SU-DHL-6 (cell line): ENCODE data around the gene REEP3.

Experiments
- H2AFZ ChIP-seq: fragments of 200-600 bp; sonication (generic); 2 replicates; pipeline ENCODE4 v1.6.1; 2014; ENCODE audit warnings: low read depth, mild to moderate bottlenecking, moderate library complexity, mixed read lengths, antibody characterized with exemption, low read length; ENCODE audit not compliant: severe bottlenecking
- H3F3A ChIP-seq: fragments of 200-600 bp; shearing (Covaris generic); 2 replicates; pipeline ENCODE4 v1.6.0; 2016; ENCODE audit warnings: antibody characterized with exemption, mild to moderate bottlenecking; ENCODE audit not compliant: insufficient read depth
- H3K27ac ChIP-seq: fragments of 200-600 bp; sonication (generic); 2 replicates; pipeline ENCODE4 v1.5.1; 2016; ENCODE audit warnings: low read depth, mild to moderate bottlenecking, low read length, moderate library complexity, mixed read lengths
- H3K27me3 ChIP-seq: fragments of 200-600 bp; sonication (generic), shearing (Covaris generic); 2 replicates; pipeline ENCODE4 v1.6.0; 2014; ENCODE audit warnings: mild to moderate bottlenecking, low read length
- H3K36me3 ChIP-seq: fragments of 200-600 bp; sonication (generic); 2 replicates; pipeline ENCODE4 v1.6.1; 2014; ENCODE audit warnings: mild to moderate bottlenecking, low read length, mixed read lengths
- H3K4me2 ChIP-seq: fragments of 300-600, 200-600 bp; shearing (Covaris generic), sonication (generic); 2 replicates; pipeline ENCODE4 v1.6.0; 2014; ENCODE audit warnings: low read length, low read depth, mild to moderate bottlenecking; ENCODE audit not compliant: poor library complexity, severe bottlenecking
- H3K4me3 ChIP-seq: fragments of 200-600 bp; sonication (generic); 2 replicates; pipeline ENCODE4 v1.5.1; 2014; ENCODE audit warnings: antibody characterized with exemption, low read length, mild to moderate bottlenecking, mixed read lengths; ENCODE audit not compliant: insufficient read depth, poor library complexity, severe bottlenecking
- H3K79me2 ChIP-seq: fragments of 200-600 bp; sonication (generic); 2 replicates; pipeline ENCODE4 v1.6.1; 2014; ENCODE audit warnings: mild to moderate bottlenecking, low read length, moderate library complexity; ENCODE audit not compliant: insufficient read depth
- H3K9ac ChIP-seq: fragments of 200-600 bp; sonication (generic); 2 replicates; pipeline ENCODE4 v1.7.0; 2014; ENCODE audit warnings: mild to moderate bottlenecking, low read length
- H3K9me2 ChIP-seq: fragments of 200-600 bp; sonication (generic); replicated peaks from 2 replicates; pipeline ENCODE4 v1.6.1; 2014; ENCODE audit warnings: low read length; ENCODE audit not compliant: insufficient read depth
- H3K9me3 ChIP-seq: fragments of 200-600 bp; sonication (generic); 2 replicates; pipeline ENCODE4 v1.6.1; 2014; ENCODE audit warnings: low read length, mixed read lengths; ENCODE audit not compliant: insufficient read depth
- H4K20me1 ChIP-seq: fragments of 200-600 bp; sonication (generic); 2 replicates; pipeline ENCODE4 v1.6.1; 2014; ENCODE audit warnings: low read depth, mild to moderate bottlenecking, antibody characterized with exemption, low read length, moderate library complexity, mixed read lengths
- CTCF ChIP-seq: fragments of 200-600 bp; sonication (generic); IDR thresholded peaks from one replicate; pipeline ENCODE4 v1.5.1; 2017; ENCODE audit warnings: antibody characterized with exemption, mild to moderate bottlenecking, low read length, moderate library complexity; ENCODE audit not compliant: insufficient read depth, poor library complexity, severe bottlenecking
- EZH2phosphoT487 ChIP-seq: fragments of 200-600 bp; sonication (generic), shearing (Covaris generic); conservative IDR thresholded peaks from 2 replicates; pipeline ENCODE4 v1.6.1; 2018; ENCODE audit warnings: mild to moderate bottlenecking, antibody characterized with exemption, low read length, moderate library complexity, mixed read lengths

Gene REEP3

GRCh38 chr10:63605197-63605967 is 84.2 kb downstream of the REEP3 start:
- H3K9me2 ChIP-seq, result no peaks in the 10 kb centered on the region

GRCh38 chr10:63608511-63608910 is 87.3 kb downstream of the REEP3 start:
- TF ChIP-seq CTCF, result no peak
- TF ChIP-seq EZH2phosphoT487, result no peak
- Histone ChIP-seq H3K9me2 (no peaks in the 10 kb centered on the region), H3K27ac (peak overlapping the region; percentile 32; the same call in 1 of the 2 replicates), H3K9ac (no peak overlapping the region), H4K20me1 (no peaks in the 10 kb centered on the region), H3K27me3 (no peaks in the 10 kb centered on the region), H3K36me3 (no peaks in the 10 kb centered on the region), H3F3A (no peaks in the 10 kb centered on the region; the same call in 1 of the 2 replicates), H3K4me2 (peak overlapping the region; percentile 51), H3K4me3 (peak overlapping the region; percentile 17), H3K79me2 (no peaks in the 10 kb centered on the region), H2AFZ (no peak overlapping the region), H3K9me3 (no peaks in the 10 kb centered on the region)

More at GRCh38 chr10:63605197-63605967, 84.2 kb downstream of the REEP3 start:
- Histone ChIP-seq H3K4me3 (no peak overlapping the region), H3K79me2 (no peaks in the 10 kb centered on the region), H3K9ac (no peak overlapping the region), H3K4me2 (no peak overlapping the region), H2AFZ (no peak overlapping the region), H3F3A (no peaks in the 10 kb centered on the region), H3K36me3 (no peaks in the 10 kb centered on the region), H4K20me1 (no peaks in the 10 kb centered on the region), H3K27ac (no peak overlapping the region), H3K27me3 (no peaks in the 10 kb centered on the region), H3K9me3 (no peaks in the 10 kb centered on the region)
- TF ChIP-seq CTCF, result no peak
- no peak for TF ChIP-seq EZH2phosphoT487

- no peak overlapping the region for H3K27ac ChIP-seq
- no peaks in the 10 kb centered on the region for H3K27me3 ChIP-seq
- no peak overlapping the region for H2AFZ ChIP-seq
- H3K79me2 ChIP-seq, result no peaks in the 10 kb centered on the region
- H3K9me2 ChIP-seq, result no peaks in the 10 kb centered on the region
- H4K20me1 ChIP-seq, result no peaks in the 10 kb centered on the region
- H3K9ac ChIP-seq, result no peak overlapping the region
- no peaks in the 10 kb centered on the region for H3K9me3 ChIP-seq
- peaks cover 6% of the 10 kb centered on the region; the same call in 1 of the 2 replicates for H3F3A ChIP-seq
- TF ChIP-seq CTCF, result no peak
- TF ChIP-seq EZH2phosphoT487, result no peak
- no peak overlapping the region for H3K4me3 ChIP-seq
- no peak overlapping the region for H3K4me2 ChIP-seq
- no peaks in the 10 kb centered on the region for H3K36me3 ChIP-seq
These were observed 89.9 kb downstream of the REEP3 start for GRCh38 chr10:63611078-63611477.
